Measurements from ENCODE around the gene SYNPO2. TPM values are rescaled to one million over a fixed set of nuclear protein-coding genes. Genes with fewer than 3 reads are reported as not detected.
"Not testable (repeated sequence)": the region's sequence is repeated elsewhere in the genome, so short reads cannot be mapped to it uniquely, and the experiment has no call there.

Gene SYNPO2
- total RNA-seq, 1 donor from 2014 or later: 0.16 TPM

GRCh38 chr4:119053245-119053644 lies 164.6 kb downstream of the SYNPO2 start:
- intact Hi-C loops (cut with micrococcal nuclease): no loop called here
- no peaks in the 10 kb centered on the region for H3K9me3 Mint-ChIP-seq
- no peak for DNase-seq
- H3K36me3 Mint-ChIP-seq (ENCODE audit: low read depth): no peaks in the 10 kb centered on the region
- no peak overlapping the region for H3K4me3 Mint-ChIP-seq
- H3K27ac Mint-ChIP-seq: no peak overlapping the region
- peaks cover 7% of the 10 kb centered on the region for H3K27me3 Mint-ChIP-seq
- H3K4me1 Mint-ChIP-seq: no peaks in the 10 kb centered on the region

- Mint-ChIP-seq H3K4me3 (no peak overlapping the region), H3K27ac (no peak overlapping the region), H3K36me3 (ENCODE audit: low read depth) (no peaks in the 10 kb centered on the region), H3K4me1 (no peaks in the 10 kb centered on the region), H3K9me3 (no peaks in the 10 kb centered on the region), H3K27me3 (peaks cover 2% of the 10 kb centered on the region)
- DNase-seq: no peak
- intact Hi-C loops (cut with micrococcal nuclease): no loop called here
These were observed 165.3 kb downstream of the SYNPO2 start for GRCh38 chr4:119053997-119054396.

GRCh38 chr4:119057417-119057816 lies 168.8 kb downstream of the SYNPO2 start:
- H3K27me3 Mint-ChIP-seq: no peaks in the 10 kb centered on the region
- DNase-seq: no peak
- no peaks in the 10 kb centered on the region for H3K36me3 Mint-ChIP-seq (ENCODE audit: low read depth)
- no peak overlapping the region for H3K4me3 Mint-ChIP-seq
- intact Hi-C loops (cut with micrococcal nuclease): no loop called here
- no peak overlapping the region for H3K27ac Mint-ChIP-seq
- no peaks in the 10 kb centered on the region for H3K4me1 Mint-ChIP-seq
- no peaks in the 10 kb centered on the region for H3K9me3 Mint-ChIP-seq

GRCh38 chr4:119059221-119059620 lies 170.6 kb downstream of the SYNPO2 start:
- Mint-ChIP-seq H3K27me3 (no peaks in the 10 kb centered on the region), H3K27ac (no peak overlapping the region), H3K9me3 (no peaks in the 10 kb centered on the region), H3K36me3 (ENCODE audit: low read depth) (no peaks in the 10 kb centered on the region), H3K4me3 (no peak overlapping the region), H3K4me1 (no peaks in the 10 kb centered on the region)
- DNase-seq: no peak
- intact Hi-C loops (cut with micrococcal nuclease): no loop called here

- H3K27me3 Mint-ChIP-seq; H3K27ac Mint-ChIP-seq; H3K36me3 Mint-ChIP-seq (ENCODE audit: low read depth); H3K4me1 Mint-ChIP-seq; H3K9me3 Mint-ChIP-seq; H3K4me3 Mint-ChIP-seq; DNase-seq; intact Hi-C loops (cut with micrococcal nuclease): not testable (repeated sequence)
These were observed 178.5 kb downstream of the SYNPO2 start for GRCh38 chr4:119067125-119067524.

GRCh38 chr4:119067670-119068360 lies 179.2 kb downstream of the SYNPO2 start:
- H3K27ac Mint-ChIP-seq; H3K4me3 Mint-ChIP-seq; intact Hi-C loops (cut with micrococcal nuclease); H3K36me3 Mint-ChIP-seq (ENCODE audit: low read depth); H3K4me1 Mint-ChIP-seq; H3K27me3 Mint-ChIP-seq; DNase-seq; H3K9me3 Mint-ChIP-seq: not testable (repeated sequence)

- Mint-ChIP-seq H3K36me3 (ENCODE audit: low read depth) (no peaks in the 10 kb centered on the region), H3K4me1 (no peaks in the 10 kb centered on the region), H3K9me3 (peaks cover 5% of the 10 kb centered on the region), H3K27me3 (peaks cover 10% of the 10 kb centered on the region), H3K27ac (no peak overlapping the region), H3K4me3 (no peak overlapping the region)
- no peak for DNase-seq
- intact Hi-C loops (cut with micrococcal nuclease): no loop called here
These were observed 179.9 kb downstream of the SYNPO2 start for GRCh38 chr4:119068529-119068962.

GRCh38 chr4:119070301-119070700 lies 181.6 kb downstream of the SYNPO2 start:
- intact Hi-C loops (cut with micrococcal nuclease): no loop called here

GRCh38 chr4:119080721-119081541 lies 192.3 kb downstream of the SYNPO2 start:
- intact Hi-C loops (cut with micrococcal nuclease): no loop called here
- Mint-ChIP-seq H3K36me3 (ENCODE audit: low read depth) (no peaks in the 10 kb centered on the region), H3K9me3 (no peaks in the 10 kb centered on the region), H3K27me3 (peaks cover 16% of the 10 kb centered on the region), H3K4me3 (no peak overlapping the region), H3K4me1 (no peaks in the 10 kb centered on the region), H3K27ac (no peak overlapping the region)
- DNase-seq: no peak

More at GRCh38 chr4:119070301-119070700, 181.6 kb downstream of the SYNPO2 start:
- H3K4me3 Mint-ChIP-seq: no peak overlapping the region
- H3K9me3 Mint-ChIP-seq: no peaks in the 10 kb centered on the region
- no peak overlapping the region for H3K27ac Mint-ChIP-seq
- DNase-seq: no peak
- no peaks in the 10 kb centered on the region for H3K4me1 Mint-ChIP-seq
- H3K36me3 Mint-ChIP-seq (ENCODE audit: low read depth): no peaks in the 10 kb centered on the region
- H3K27me3 Mint-ChIP-seq: peaks cover 4% of the 10 kb centered on the region

GRCh38 chr4:119081542-119081859 lies 192.8 kb downstream of the SYNPO2 start:
- no peak overlapping the region for H3K27ac Mint-ChIP-seq
- peaks cover 16% of the 10 kb centered on the region for H3K27me3 Mint-ChIP-seq
- H3K4me1 Mint-ChIP-seq: no peaks in the 10 kb centered on the region
- H3K9me3 Mint-ChIP-seq: no peaks in the 10 kb centered on the region
- H3K36me3 Mint-ChIP-seq (ENCODE audit: low read depth): no peaks in the 10 kb centered on the region
- no peak for DNase-seq
- intact Hi-C loops (cut with micrococcal nuclease): no loop called here
- no peak overlapping the region for H3K4me3 Mint-ChIP-seq

- Mint-ChIP-seq H3K27ac (no peak overlapping the region), H3K9me3 (no peaks in the 10 kb centered on the region), H3K36me3 (ENCODE audit: low read depth) (no peaks in the 10 kb centered on the region), H3K27me3 (peaks cover 16% of the 10 kb centered on the region), H3K4me1 (no peaks in the 10 kb centered on the region), H3K4me3 (no peak overlapping the region)
- intact Hi-C loops (cut with micrococcal nuclease): no loop called here
- DNase-seq: no peak
These were observed 193.3 kb downstream of the SYNPO2 start for GRCh38 chr4:119081943-119082342.

- Mint-ChIP-seq H3K36me3 (ENCODE audit: low read depth) (no peaks in the 10 kb centered on the region), H3K9me3 (no peaks in the 10 kb centered on the region), H3K4me1 (no peaks in the 10 kb centered on the region), H3K27me3 (peaks cover 16% of the 10 kb centered on the region), H3K4me3 (no peak overlapping the region), H3K27ac (no peak overlapping the region)
- intact Hi-C loops (cut with micrococcal nuclease): no loop called here
- no peak for DNase-seq
These were observed 194.0 kb downstream of the SYNPO2 start for GRCh38 chr4:119082661-119083060.

- H3K27ac Mint-ChIP-seq: no peak overlapping the region
- H3K27me3 Mint-ChIP-seq: peaks cover 23% of the 10 kb centered on the region
- no peaks in the 10 kb centered on the region for H3K9me3 Mint-ChIP-seq
- H3K4me1 Mint-ChIP-seq: no peaks in the 10 kb centered on the region
- no peaks in the 10 kb centered on the region for H3K36me3 Mint-ChIP-seq (ENCODE audit: low read depth)
- no peak for DNase-seq
- intact Hi-C loops (cut with micrococcal nuclease): no loop called here
- H3K4me3 Mint-ChIP-seq: no peak overlapping the region
These were observed 195.9 kb downstream of the SYNPO2 start for GRCh38 chr4:119084513-119084912.

GRCh38 chr4:119087121-119087520 lies 198.5 kb downstream of the SYNPO2 start:
- Mint-ChIP-seq H3K9me3 (peaks cover 4% of the 10 kb centered on the region), H3K4me1 (no peaks in the 10 kb centered on the region), H3K27ac (no peak overlapping the region), H3K27me3 (peaks cover 22% of the 10 kb centered on the region), H3K36me3 (ENCODE audit: low read depth) (no peaks in the 10 kb centered on the region), H3K4me3 (no peak overlapping the region)
- intact Hi-C loops (cut with micrococcal nuclease): no loop called here
- no peak for DNase-seq

Data from activated CD4-positive, alpha-beta T cell treated with anti-CD3 and anti-CD28 coated beads, Interleukin-2, amount 10 ng/mL, durations not matched to agents 24 days and 14 days (primary cell).